HEK293 (cell line): Measurements from ENCODE around the gene PFDN5.

Source experiments
- CTCF ChIA-PET: fragments of 350-600 bp; formaldehyde crosslinking; extraction: SDS; loops from one replicate; lab custom pipeline; 2021; ENCODE audit warnings: antibody characterized with exemption; lab: Yijun Ruan, JAX
- POLR2A ChIA-PET: fragments of 300-600 bp; formaldehyde crosslinking; extraction: SDS; loops from one replicate; lab custom pipeline; 2020; ENCODE audit warnings: antibody characterized with exemption, inconsistent platforms; lab: Yijun Ruan, JAX
- H3K27ac ChIP-seq: fragments of 200-500 bp; sonication (Bioruptor generic); 2 replicates; pipeline ENCODE4 v1.5.1; 2014; ENCODE audit warnings: low read depth, low read length, control low read depth, inconsistent platforms; ENCODE audit errors: extremely low read depth
- H3K36me3 ChIP-seq, 2 experiments: fragments of 200-500 bp in 1 of 2; sonication (Bioruptor generic) in 1 of 2; 1 replicate in 1 of 2; 2 replicates in 1 of 2; pipeline ENCODE4 v1.5.1; 2014 to 2017; ENCODE audit warnings: inconsistent platforms in 2 of 2, low read length in 2 of 2; ENCODE audit not compliant: control insufficient read depth in 2 of 2, insufficient read depth in 1 of 2
- H3K4me1 ChIP-seq: fragments of 200-500 bp; sonication (Bioruptor generic); 2 replicates; pipeline ENCODE4 v1.5.1; 2014; ENCODE audit warnings: mild to moderate bottlenecking, low read length, inconsistent platforms; ENCODE audit not compliant: control insufficient read depth, insufficient read depth
- H3K4me3 ChIP-seq: 2 replicates; pipeline ENCODE4 v1.5.1; 2011; ENCODE audit warnings: low read depth, mild to moderate bottlenecking, control low read depth, low read length, moderate library complexity
- H3K9me3 ChIP-seq: fragments of 200-500 bp; sonication (Bioruptor generic); 2 replicates; pipeline ENCODE4 v1.5.1; 2014; ENCODE audit warnings: low read depth, low read length, inconsistent platforms; ENCODE audit not compliant: control insufficient read depth, insufficient read depth
- BCL11B ChIP-seq: fragments of 450-650 bp; formaldehyde crosslinking; IDR thresholded peaks from 2 replicates; pipeline ENCODE4 v1.5.1; 2016; ENCODE audit warnings: low read depth, missing biosample characterization, missing genetic modification characterization
- PRDM2 ChIP-seq: fragments of 450-650 bp; formaldehyde crosslinking; IDR thresholded peaks from 2 replicates; pipeline ENCODE4 v1.5.1; 2016; ENCODE audit warnings: missing biosample characterization, missing genetic modification characterization, borderline replicate concordance
- PRDM4 ChIP-seq: fragments of 450-650 bp; formaldehyde crosslinking; IDR thresholded peaks from 2 replicates; pipeline ENCODE4 v1.5.1; 2017; ENCODE audit warnings: missing biosample characterization, missing genetic modification characterization
- SCRT2 ChIP-seq: fragments of 450-650 bp; formaldehyde crosslinking; IDR thresholded peaks from 2 replicates; pipeline ENCODE4 v1.5.1; 2016; ENCODE audit warnings: missing biosample characterization, missing genetic modification characterization
- ZBTB8A ChIP-seq: fragments of 450-650 bp; formaldehyde crosslinking; IDR thresholded peaks from 2 replicates; pipeline ENCODE4 v1.5.1; 2016; ENCODE audit warnings: missing biosample characterization, missing genetic modification characterization
- ZIC2 ChIP-seq: fragments of 450-650 bp; formaldehyde crosslinking; IDR thresholded peaks from 2 replicates; pipeline ENCODE4 v1.5.1; 2016; ENCODE audit warnings: missing biosample characterization, missing genetic modification characterization
- ZNF2 ChIP-seq: fragments of 450-650 bp; formaldehyde crosslinking; IDR thresholded peaks from 2 replicates; pipeline ENCODE4 v1.5.1; 2016; ENCODE audit warnings: missing biosample characterization, missing genetic modification characterization
- ZNF211 ChIP-seq: fragments of 450-650 bp; formaldehyde crosslinking; IDR thresholded peaks from 2 replicates; pipeline ENCODE4 v1.5.1; 2016; ENCODE audit warnings: low read depth, missing biosample characterization, missing genetic modification characterization
- ZNF223 ChIP-seq: fragments of 450-650 bp; formaldehyde crosslinking; IDR thresholded peaks from 2 replicates; pipeline ENCODE4 v1.5.1; 2016; ENCODE audit warnings: missing biosample characterization, missing genetic modification characterization
- ZNF416 ChIP-seq: fragments of 450-650 bp; formaldehyde crosslinking; IDR thresholded peaks from 2 replicates; pipeline ENCODE4 v1.5.1; 2016; ENCODE audit warnings: missing biosample characterization, missing genetic modification characterization
- ZNF426 ChIP-seq: fragments of 450-650 bp; formaldehyde crosslinking; IDR thresholded peaks from 2 replicates; pipeline ENCODE4 v1.5.1; 2017; ENCODE audit warnings: missing biosample characterization, missing genetic modification characterization, mild to moderate bottlenecking, inconsistent platforms, moderate library complexity
- ZNF473 ChIP-seq: fragments of 450-650 bp; formaldehyde crosslinking; IDR thresholded peaks from 2 replicates; pipeline ENCODE4 v1.5.1; 2017; ENCODE audit warnings: missing biosample characterization, missing genetic modification characterization
- ZNF488 ChIP-seq: fragments of 450-650 bp; formaldehyde crosslinking; IDR thresholded peaks from 2 replicates; pipeline ENCODE4 v1.5.1; 2016; ENCODE audit warnings: missing biosample characterization, missing genetic modification characterization
- ZNF585B ChIP-seq: fragments of 450-650 bp; formaldehyde crosslinking; IDR thresholded peaks from 2 replicates; pipeline ENCODE4 v1.5.1; 2016; ENCODE audit warnings: missing biosample characterization, missing genetic modification characterization
- ZNF664 ChIP-seq: fragments of 450-650 bp; formaldehyde crosslinking; IDR thresholded peaks from 2 replicates; pipeline ENCODE4 v1.5.1; 2016; ENCODE audit warnings: missing biosample characterization, missing genetic modification characterization
- ZNF768 ChIP-seq: fragments of 450-650 bp; formaldehyde crosslinking; IDR thresholded peaks from 2 replicates; pipeline ENCODE4 v1.5.1; 2018; ENCODE audit warnings: missing biosample characterization, mild to moderate bottlenecking, missing genetic modification characterization
- ZNF777 ChIP-seq: fragments of 450-650 bp; formaldehyde crosslinking; IDR thresholded peaks from 2 replicates; pipeline ENCODE4 v1.5.1; 2017; ENCODE audit warnings: missing biosample characterization, missing genetic modification characterization, borderline replicate concordance
- ZNF792 ChIP-seq: fragments of 450-650 bp; formaldehyde crosslinking; IDR thresholded peaks from 2 replicates; pipeline ENCODE4 v1.5.1; 2016; ENCODE audit warnings: missing biosample characterization, missing genetic modification characterization
- ZSCAN30 ChIP-seq: fragments of 450-650 bp; IDR thresholded peaks from 2 replicates; pipeline ENCODE4 v1.5.1; 2018; ENCODE audit warnings: missing biosample characterization, mild to moderate bottlenecking, missing genetic modification characterization, moderate library complexity
- TF ChIP-seq, protein P1 (sequence below): fragments of 450-650 bp; formaldehyde crosslinking; IDR thresholded peaks from 2 replicates; pipeline ENCODE4 v1.5.1; 2017; ENCODE audit warnings: missing biosample characterization, missing genetic modification characterization
- TF ChIP-seq, protein P2 (sequence below): fragments of 450-650 bp; formaldehyde crosslinking; IDR thresholded peaks from 2 replicates; pipeline ENCODE4 v1.5.1; 2016; ENCODE audit warnings: missing biosample characterization, missing genetic modification characterization

The PFDN5 gene

GRCh38 chr12:53346491-53346890 lies 51.1 kb downstream of the PFDN5 start (continued):
- TF ChIP-seq PRDM2 (tag by site-specific recombination) (no peak), ZIC2 (tag by site-specific recombination) (no peak), ZNF2 (tag by site-specific recombination) (no peak), ZNF488 (tag by site-specific recombination) (no peak), ZNF416 (tag by site-specific recombination) (no peak)

DNA sequence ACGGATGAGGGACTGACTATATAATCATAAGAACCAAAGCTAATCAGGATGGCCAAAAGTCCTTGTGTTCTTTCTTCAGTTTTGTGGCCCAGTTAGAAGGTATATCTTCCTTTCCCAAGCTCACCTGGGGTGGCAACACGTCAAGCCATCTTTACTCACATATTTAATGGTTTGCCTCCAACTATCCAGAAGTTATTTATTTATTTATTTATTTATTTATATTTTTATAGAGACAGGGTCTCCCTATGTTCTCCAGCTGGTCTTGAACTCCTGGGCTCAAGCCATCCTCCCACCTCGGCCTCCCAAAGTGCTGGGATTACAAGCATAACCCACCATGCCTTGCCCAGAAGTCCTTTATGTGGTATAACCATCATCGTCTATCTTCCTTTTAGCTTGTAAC lies 52.6 kb downstream of the PFDN5 start:
- Histone ChIP-seq H3K36me3 (no peaks in the 10 kb centered on the region), H3K9me3 (no peaks in the 10 kb centered on the region), H3K4me3 (no peak overlapping the region), H3K27ac (no peak overlapping the region), H3K4me1 (no peaks in the 10 kb centered on the region)
- POLR2A ChIA-PET = interaction anchor here (0.9 kb wide), 1 partner anchor 73 kb away, joined by 3 read pairs; no protein-coding TSS in a partner anchor
- CTCF ChIA-PET = interaction anchor here (0.6 to 1.7 kb wide), 10 partner anchors 20 to 360 kb away, joined by 3 to 10 read pairs (median 4); partner anchors contain the start of genes AAAS and AMHR2
- TF ChIP-seq ZNF473 (no peak), ZBTB8A (tag by site-specific recombination) (no peak), PRDM4 (no peak), SCRT2 (tag by site-specific recombination) (no peak), ZSCAN30 (tag by site-specific recombination) (no peak), BCL11B (tag by site-specific recombination) (no peak), ZNF792 (tag by site-specific recombination) (no peak), ZNF223 (tag by site-specific recombination) (no peak), ZNF426 (tag by site-specific recombination) (peak; percentile 45), ZNF211 (no peak), ZNF768 (tag by site-specific recombination) (no peak), ZNF664 (tag by site-specific recombination) (no peak), ZNF585B (tag by site-specific recombination) (no peak), ZNF777 (tag by site-specific recombination) (no peak)
- TF ChIP-seq, protein P1, sequence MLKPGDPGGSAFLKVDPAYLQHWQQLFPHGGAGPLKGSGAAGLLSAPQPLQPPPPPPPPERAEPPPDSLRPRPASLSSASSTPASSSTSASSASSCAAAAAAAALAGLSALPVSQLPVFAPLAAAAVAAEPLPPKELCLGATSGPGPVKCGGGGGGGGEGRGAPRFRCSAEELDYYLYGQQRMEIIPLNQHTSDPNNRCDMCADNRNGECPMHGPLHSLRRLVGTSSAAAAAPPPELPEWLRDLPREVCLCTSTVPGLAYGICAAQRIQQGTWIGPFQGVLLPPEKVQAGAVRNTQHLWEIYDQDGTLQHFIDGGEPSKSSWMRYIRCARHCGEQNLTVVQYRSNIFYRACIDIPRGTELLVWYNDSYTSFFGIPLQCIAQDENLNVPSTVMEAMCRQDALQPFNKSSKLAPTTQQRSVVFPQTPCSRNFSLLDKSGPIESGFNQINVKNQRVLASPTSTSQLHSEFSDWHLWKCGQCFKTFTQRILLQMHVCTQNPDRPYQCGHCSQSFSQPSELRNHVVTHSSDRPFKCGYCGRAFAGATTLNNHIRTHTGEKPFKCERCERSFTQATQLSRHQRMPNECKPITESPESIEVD = no peak
- TF ChIP-seq, protein P2, sequence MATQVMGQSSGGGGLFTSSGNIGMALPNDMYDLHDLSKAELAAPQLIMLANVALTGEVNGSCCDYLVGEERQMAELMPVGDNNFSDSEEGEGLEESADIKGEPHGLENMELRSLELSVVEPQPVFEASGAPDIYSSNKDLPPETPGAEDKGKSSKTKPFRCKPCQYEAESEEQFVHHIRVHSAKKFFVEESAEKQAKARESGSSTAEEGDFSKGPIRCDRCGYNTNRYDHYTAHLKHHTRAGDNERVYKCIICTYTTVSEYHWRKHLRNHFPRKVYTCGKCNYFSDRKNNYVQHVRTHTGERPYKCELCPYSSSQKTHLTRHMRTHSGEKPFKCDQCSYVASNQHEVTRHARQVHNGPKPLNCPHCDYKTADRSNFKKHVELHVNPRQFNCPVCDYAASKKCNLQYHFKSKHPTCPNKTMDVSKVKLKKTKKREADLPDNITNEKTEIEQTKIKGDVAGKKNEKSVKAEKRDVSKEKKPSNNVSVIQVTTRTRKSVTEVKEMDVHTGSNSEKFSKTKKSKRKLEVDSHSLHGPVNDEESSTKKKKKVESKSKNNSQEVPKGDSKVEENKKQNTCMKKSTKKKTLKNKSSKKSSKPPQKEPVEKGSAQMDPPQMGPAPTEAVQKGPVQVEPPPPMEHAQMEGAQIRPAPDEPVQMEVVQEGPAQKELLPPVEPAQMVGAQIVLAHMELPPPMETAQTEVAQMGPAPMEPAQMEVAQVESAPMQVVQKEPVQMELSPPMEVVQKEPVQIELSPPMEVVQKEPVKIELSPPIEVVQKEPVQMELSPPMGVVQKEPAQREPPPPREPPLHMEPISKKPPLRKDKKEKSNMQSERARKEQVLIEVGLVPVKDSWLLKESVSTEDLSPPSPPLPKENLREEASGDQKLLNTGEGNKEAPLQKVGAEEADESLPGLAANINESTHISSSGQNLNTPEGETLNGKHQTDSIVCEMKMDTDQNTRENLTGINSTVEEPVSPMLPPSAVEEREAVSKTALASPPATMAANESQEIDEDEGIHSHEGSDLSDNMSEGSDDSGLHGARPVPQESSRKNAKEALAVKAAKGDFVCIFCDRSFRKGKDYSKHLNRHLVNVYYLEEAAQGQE (tag by site-specific recombination) = 0 out of 2 replicates have a peak, but pooled peaks have one; percentile 12
